Tibial nerve (tissue), 4 donors: ENCODE measurements around the gene SLC22A31. TPM values are rescaled to one million over a fixed set of nuclear protein-coding genes. Genes with fewer than 3 reads are reported as not detected.

Experiments used
- DNase-seq, 2 donors: peaks; one replicate each; pipeline ENCODE4 v3.0.0-alpha.2; 2019; ENCODE audit warnings: low spot score in 2 of 2
- H3K27ac ChIP-seq, 4 donors: fragments of 200-600 bp; sonication (generic) in 3 of 4; one replicate each; pipeline ENCODE4 v1.5.1; 2017 to 2019; ENCODE audit warnings: mild to moderate bottlenecking in 1 of 4
- H3K27me3 ChIP-seq, 2 donors: fragments of 200-600 bp; sonication (generic) in 1 of 2; one replicate each; pipeline versions ENCODE4 v1.5.1 to v1.6.0; 2017 to 2019
- H3K36me3 ChIP-seq, 3 donors: fragments of 200-600 bp; sonication (generic); one replicate each; pipeline ENCODE4 v1.5.1; 2018 to 2019
- H3K4me1 ChIP-seq, 4 donors: fragments of 200-600 bp; sonication (generic) in 3 of 4; one replicate each; pipeline ENCODE4 v1.5.1; 2017 to 2019
- H3K4me3 ChIP-seq, 4 donors: fragments of 200-600 bp; sonication (generic) in 3 of 4; one replicate each; pipeline ENCODE4 v1.5.1; 2017 to 2019; ENCODE audit warnings: mild to moderate bottlenecking in 1 of 4, moderate library complexity in 1 of 4
- H3K9me3 ChIP-seq, 4 donors: fragments of 200-600 bp; sonication (generic) in 3 of 4; one replicate each; pipeline ENCODE4 v1.5.1; 2017 to 2019
- EP300 ChIP-seq, 2 donors: sonication (generic); formaldehyde crosslinking; IDR thresholded peaks; one replicate each; pipeline ENCODE4 v1.6.1; 2017; ENCODE audit warnings: antibody characterized with exemption in 2 of 2, mild to moderate bottlenecking in 1 of 2
- POLR2A ChIP-seq, 2 donors: fragments of 450-650 bp; IDR thresholded peaks; one replicate each; pipeline ENCODE4 v1.6.1; 2017; ENCODE audit warnings: antibody characterized with exemption in 2 of 2, mild to moderate bottlenecking in 2 of 2, moderate library complexity in 2 of 2
- WGBS, 2 donors: methylation state at CpG; one replicate each; pipeline ENCODE4 v1.1.5; 2018; 5-methylcytosine and 5-hydroxymethylcytosine counted together
- total RNA-seq, 4 donors: library from RNA; depleted of rRNA; stranded (reverse); fragments of >200 nt; gene quantifications; one replicate each; pipeline ENCODE4 v1.1.0, GENCODE V29; 2016
- TF ChIP-seq, protein P1 (sequence below), 5 experiments: fragments of 200-600 bp in 3 of 5; fragments of 450-650 bp in 2 of 5; sonication (generic) in 3 of 5; IDR thresholded peaks; one replicate each; pipeline ENCODE4 v1.5.1; 2016 to 2019; ENCODE audit warnings: antibody characterized with exemption in 5 of 5, mild to moderate bottlenecking in 3 of 5, moderate library complexity in 2 of 5

Gene SLC22A31
- total RNA-seq, 4 donors from 2014 or later = 1.4 to 3.3 TPM; not detected in 2

DNA sequence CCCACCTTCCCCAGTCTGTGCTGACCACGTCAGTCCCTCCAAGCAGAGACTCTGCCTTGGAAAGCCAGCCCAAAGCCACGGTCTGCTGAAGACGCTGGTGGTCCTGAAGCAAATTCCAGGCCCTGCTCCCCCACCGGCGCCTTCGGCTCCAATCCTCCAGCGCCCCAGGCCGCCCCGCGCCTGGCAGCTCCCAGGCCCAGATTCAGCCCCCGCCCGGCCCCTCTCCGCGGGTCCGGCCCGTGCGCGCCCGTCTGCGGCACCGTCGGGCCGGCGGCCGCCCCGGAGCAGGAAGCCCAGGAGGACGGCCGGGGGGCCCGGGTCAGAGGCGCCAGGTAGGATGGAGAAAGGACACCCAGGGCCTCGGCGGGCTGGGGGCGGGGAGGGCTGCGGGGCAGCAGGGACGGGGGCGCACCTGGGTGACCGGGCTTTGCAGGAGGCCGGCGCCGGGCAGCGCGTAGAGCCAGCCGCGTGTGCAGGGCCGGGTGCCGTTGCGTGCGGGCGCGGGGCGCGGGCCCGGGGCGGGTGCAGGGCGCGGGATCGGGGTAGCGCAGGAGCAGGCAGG is 594 bp upstream of the SLC22A31 start:
- Histone ChIP-seq H3K4me1 (peaks cover 0 to 28% (median 7%) of the 10 kb centered on the region in 4 donors), H3K4me3 (peak overlapping the region in 1 of 4 donors; percentile 47), H3K36me3 (no peaks in the 10 kb centered on the region), H3K27me3 (peaks cover 0 to 70% of the 10 kb centered on the region in 2 donors), H3K9me3 (peaks cover 0 to 10% (median 0%) of the 10 kb centered on the region in 4 donors), H3K27ac (no peak overlapping the region)
- no peak for DNase-seq
- TF ChIP-seq, protein P1, sequence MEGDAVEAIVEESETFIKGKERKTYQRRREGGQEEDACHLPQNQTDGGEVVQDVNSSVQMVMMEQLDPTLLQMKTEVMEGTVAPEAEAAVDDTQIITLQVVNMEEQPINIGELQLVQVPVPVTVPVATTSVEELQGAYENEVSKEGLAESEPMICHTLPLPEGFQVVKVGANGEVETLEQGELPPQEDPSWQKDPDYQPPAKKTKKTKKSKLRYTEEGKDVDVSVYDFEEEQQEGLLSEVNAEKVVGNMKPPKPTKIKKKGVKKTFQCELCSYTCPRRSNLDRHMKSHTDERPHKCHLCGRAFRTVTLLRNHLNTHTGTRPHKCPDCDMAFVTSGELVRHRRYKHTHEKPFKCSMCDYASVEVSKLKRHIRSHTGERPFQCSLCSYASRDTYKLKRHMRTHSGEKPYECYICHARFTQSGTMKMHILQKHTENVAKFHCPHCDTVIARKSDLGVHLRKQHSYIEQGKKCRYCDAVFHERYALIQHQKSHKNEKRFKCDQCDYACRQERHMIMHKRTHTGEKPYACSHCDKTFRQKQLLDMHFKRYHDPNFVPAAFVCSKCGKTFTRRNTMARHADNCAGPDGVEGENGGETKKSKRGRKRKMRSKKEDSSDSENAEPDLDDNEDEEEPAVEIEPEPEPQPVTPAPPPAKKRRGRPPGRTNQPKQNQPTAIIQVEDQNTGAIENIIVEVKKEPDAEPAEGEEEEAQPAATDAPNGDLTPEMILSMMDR (IDR thresholded peaks at IDR 0.05) = no peak
- TF ChIP-seq POLR2A (IDR thresholded peaks at IDR 0.05) (no peak), EP300 (IDR thresholded peaks at IDR 0.05) (no peak)
- WGBS, 2 donors = 0 to 4% methylated on average over 10 to 22 of the region's 58 CpGs

DNA sequence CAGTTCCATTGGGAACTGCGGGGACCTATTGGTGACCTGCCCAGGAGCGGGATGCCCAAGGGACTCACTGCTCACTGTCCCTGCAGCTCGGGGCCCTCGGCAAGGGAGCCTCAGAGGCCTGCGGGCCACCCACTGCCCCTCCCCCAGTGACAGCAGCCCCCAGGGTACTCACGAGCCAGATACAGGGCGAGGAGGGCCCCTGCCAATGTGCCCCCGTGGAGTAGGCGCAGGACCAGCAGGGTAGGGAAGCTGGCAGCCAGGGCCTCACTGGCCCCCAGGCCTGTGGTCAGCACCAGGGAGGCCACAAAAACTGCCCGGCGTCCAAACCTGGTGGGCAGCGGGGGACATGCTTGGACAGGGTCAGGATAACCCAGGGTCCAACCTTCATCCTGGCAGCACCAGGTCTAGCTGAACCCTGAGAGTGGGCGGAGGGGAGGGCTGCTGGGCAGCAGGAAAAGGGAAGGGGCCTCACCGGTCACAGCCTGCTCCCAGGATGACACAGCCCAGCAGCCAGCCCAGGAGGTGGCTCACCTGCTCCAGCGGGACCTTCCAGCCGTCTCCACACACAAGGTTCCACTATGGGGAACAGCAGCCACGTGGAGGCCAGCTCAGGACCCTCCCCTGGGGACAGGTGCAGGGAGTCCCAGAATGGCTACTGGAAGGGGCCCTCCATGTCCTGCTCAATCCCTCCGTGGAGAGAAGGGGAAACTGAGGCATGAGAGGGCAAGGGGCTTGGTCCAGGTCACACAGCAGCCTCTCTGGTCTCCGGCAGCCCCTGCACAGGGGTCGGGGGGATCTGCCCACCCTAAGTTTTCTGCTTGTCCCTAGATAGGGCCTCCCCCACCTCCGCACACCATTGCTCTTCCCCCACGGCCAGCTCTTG is 855 bp downstream of the SLC22A31 start:
- H3K27ac ChIP-seq = no peak overlapping the region
- DNase-seq = no peak
- H3K4me3 ChIP-seq = no peak overlapping the region
- no peak for TF ChIP-seq EP300 (IDR thresholded peaks at IDR 0.05)
- TF ChIP-seq POLR2A (IDR thresholded peaks at IDR 0.05) = no peak
- TF ChIP-seq, protein P1 (IDR thresholded peaks at IDR 0.05) = no peak
- peaks cover 0 to 62% of the 10 kb centered on the region in 2 donors for H3K27me3 ChIP-seq
- H3K4me1 ChIP-seq = peaks cover 0 to 28% (median 7%) of the 10 kb centered on the region in 4 donors
- peaks cover 0 to 10% (median 0%) of the 10 kb centered on the region in 4 donors for H3K9me3 ChIP-seq
- H3K36me3 ChIP-seq = no peaks in the 10 kb centered on the region
- 70 to 75% methylated on average over 15 to 18 of the region's 22 CpGs for WGBS, 2 donors

DNA sequence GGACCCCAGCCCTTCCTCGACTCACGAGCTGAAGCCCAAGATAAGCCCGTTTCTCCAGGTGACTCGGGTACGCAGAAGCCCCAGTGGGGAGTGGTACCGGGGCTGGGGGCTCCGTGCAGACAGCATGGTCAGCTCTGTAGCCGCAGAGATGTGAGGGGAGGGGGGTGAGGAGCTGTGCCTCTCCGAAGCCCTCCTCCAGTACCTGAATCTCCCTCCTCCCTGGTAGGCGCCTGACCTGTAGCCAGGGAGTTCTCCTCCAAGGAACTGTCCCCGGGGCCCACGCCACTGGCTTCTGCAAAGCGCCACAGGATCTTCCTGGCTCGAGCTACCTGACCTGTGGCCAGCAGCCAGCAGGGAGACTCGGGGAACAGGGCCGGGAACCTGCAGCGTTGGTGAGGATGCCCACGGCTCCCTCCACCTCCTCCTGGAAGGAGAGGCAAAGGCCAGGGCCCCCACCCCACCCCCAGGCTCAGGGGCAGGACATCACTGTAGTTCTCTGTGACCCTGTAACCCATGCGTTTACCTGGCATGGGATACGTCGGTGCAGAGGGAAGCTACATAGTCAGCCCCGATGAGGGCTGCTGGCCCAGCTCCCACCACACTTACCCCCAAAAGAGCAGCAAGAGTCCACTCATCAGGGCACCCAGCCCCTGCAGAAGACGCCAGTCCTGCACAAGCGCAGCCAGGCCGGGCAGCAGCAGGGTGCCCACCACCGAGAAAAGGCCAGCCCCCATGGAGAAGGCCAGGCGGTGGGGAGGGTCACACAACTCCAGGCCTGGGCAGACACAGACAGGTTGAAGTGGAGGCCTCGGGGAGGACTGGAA is 1.7 kb downstream of the SLC22A31 start:
- Histone ChIP-seq H3K27me3 (peaks cover 0 to 54% of the 10 kb centered on the region in 2 donors), H3K9me3 (peaks cover 0 to 10% (median 0%) of the 10 kb centered on the region in 4 donors), H3K4me3 (no peak overlapping the region), H3K27ac (no peak overlapping the region), H3K4me1 (peaks cover 0 to 28% (median 7%) of the 10 kb centered on the region in 4 donors), H3K36me3 (no peaks in the 10 kb centered on the region)
- no peak for TF ChIP-seq EP300 (IDR thresholded peaks at IDR 0.05)
- DNase-seq = no peak
- WGBS, 2 donors = 84 to 85% methylated on average over 13 to 28 of the region's 28 CpGs

DNA sequence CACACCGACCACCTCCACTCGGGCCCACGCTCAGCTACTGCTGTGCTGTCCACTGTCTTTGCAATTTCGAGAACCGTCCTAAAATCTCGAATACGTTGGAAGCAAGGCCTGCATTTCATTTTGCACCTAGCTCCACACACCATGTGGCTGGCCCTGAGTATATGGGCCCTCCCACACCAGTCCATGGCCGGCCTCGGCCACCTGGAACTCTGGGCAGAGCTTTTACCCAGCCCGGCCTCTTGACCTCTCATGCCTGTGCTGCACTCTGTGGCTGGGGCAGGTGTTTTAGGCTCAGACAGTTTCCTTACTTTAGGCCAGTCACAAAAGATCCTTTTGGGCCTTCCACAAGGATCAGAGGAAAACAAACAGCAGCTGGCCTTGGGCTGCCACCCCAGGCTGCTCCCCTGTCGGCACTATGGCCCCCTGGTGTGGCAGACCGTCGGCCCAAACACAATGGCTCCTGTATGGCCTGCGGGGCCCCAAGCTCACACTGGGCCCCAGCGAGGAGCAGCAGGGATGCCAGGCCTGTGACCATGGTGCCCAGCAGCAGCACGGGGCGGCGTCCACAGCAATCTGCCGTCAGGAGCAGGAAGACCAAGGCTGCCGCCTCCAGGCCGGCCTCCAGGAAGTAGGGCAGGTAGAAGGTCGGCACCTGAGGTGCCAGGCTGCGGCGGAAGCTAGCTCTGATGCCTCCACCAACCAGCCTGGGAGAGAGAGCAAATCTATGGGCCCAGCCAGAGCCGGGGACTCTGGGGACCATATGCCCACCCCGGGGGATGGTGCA is 2.5 kb downstream of the SLC22A31 start:
- Histone ChIP-seq H3K9me3 (peaks cover 0 to 5% (median 0%) of the 10 kb centered on the region in 4 donors), H3K36me3 (no peaks in the 10 kb centered on the region), H3K4me3 (no peak overlapping the region), H3K27ac (no peak overlapping the region), H3K27me3 (peaks cover 0 to 45% of the 10 kb centered on the region in 2 donors), H3K4me1 (peaks cover 0 to 33% (median 7%) of the 10 kb centered on the region in 4 donors)
- no peak for DNase-seq
- WGBS, 2 donors = 76 to 84% methylated on average over 23 to 25 of the region's 26 CpGs
- no peak for TF ChIP-seq EP300 (IDR thresholded peaks at IDR 0.05)
- no peak for TF ChIP-seq POLR2A (IDR thresholded peaks at IDR 0.05)
- TF ChIP-seq, protein P1 (IDR thresholded peaks at IDR 0.05) = no peak
